Naive thymus-derived CD8-positive, alpha-beta T cell (primary cell): ENCODE data around the gene NUFIP1. TPM values are rescaled to one million over a fixed set of nuclear protein-coding genes. Genes with fewer than 3 reads are reported as not detected.
"Not testable (repeated sequence)": the region's sequence is repeated elsewhere in the genome, so short reads cannot be mapped to it uniquely, and the experiment has no call there.

Experiments used
- ATAC-seq, 2 donors: fragments of 150-1000 bp; cut with Tn5 transposase in 1 of 2; sonication (Bioruptor Pico), chemical (Tn5 transposase) in 1 of 2; 1 replicate in 1 of 2; 2 replicates in 1 of 2; pipeline ENCODE4 v1.10.0; 2021; ENCODE audit warnings: mild to moderate bottlenecking in 2 of 2, moderate library complexity in 2 of 2
- POLR2A ChIA-PET: fragments of 350-600 bp; sonication (Branson Sonifier 250); formaldehyde crosslinking; loops from one replicate; lab custom pipeline; 2021; ENCODE audit warnings: antibody characterized with exemption; lab: Charles Lee
- DNase-seq, 10 donors: peaks; one replicate each; pipeline versions ENCODE4 v3.0.0 to v3.0.0-alpha.2; 2020 to 2022
- H3K27ac Mint-ChIP-seq, 10 donors: one replicate each; pipeline ENCODE4 v1.8.0; 2020 to 2022; ENCODE audit warnings: mild to moderate bottlenecking in 10 of 10, mixed read lengths in 10 of 10, moderate library complexity in 4 of 10, inconsistent platforms in 1 of 10
- H3K27me3 Mint-ChIP-seq, 5 donors: one replicate each; pipeline ENCODE4 v1.8.0; 2021 to 2022; ENCODE audit warnings: mixed read lengths in 5 of 5
- H3K36me3 Mint-ChIP-seq, 3 donors: one replicate each; pipeline ENCODE4 v1.8.0; 2020 to 2022; ENCODE audit warnings: mixed read lengths in 3 of 3, mild to moderate bottlenecking in 2 of 3, inconsistent platforms in 1 of 3
- H3K4me1 Mint-ChIP-seq, 4 donors: one replicate each; pipeline ENCODE4 v1.8.0; 2021 to 2022; ENCODE audit warnings: mixed read lengths in 4 of 4
- H3K4me3 Mint-ChIP-seq, 10 donors: one replicate each; pipeline ENCODE4 v1.8.0; 2020 to 2022; ENCODE audit warnings: mild to moderate bottlenecking in 10 of 10, mixed read lengths in 10 of 10, moderate library complexity in 6 of 10, inconsistent platforms in 1 of 10
- H3K9me3 Mint-ChIP-seq, 9 donors: one replicate each; pipeline ENCODE4 v1.8.0; 2020 to 2022; ENCODE audit warnings: mixed read lengths in 9 of 9, mild to moderate bottlenecking in 3 of 9, inconsistent platforms in 1 of 9, moderate library complexity in 1 of 9
- polyA plus RNA-seq, 3 donors: library from polyadenylated mRNA; unstranded; fragments of 300-500 nt; fragmentation: Illumina TruSeq; gene quantifications; one replicate each; pipeline ENCODE4 v1.2.3, GENCODE V29; 2021
- total RNA-seq, 8 experiments: library from RNA in 2 of 8; stranded (reverse) in 2 of 8; gene quantifications; one replicate each; pipeline ENCODE4 v1.2.3 and lab custom pipeline; 2021 to 2026

NUFIP1 gene
- total and polyA plus RNA-seq, 5 experiments from 2014 or later = 3.5 to 5.5 (median 4.3) TPM

- Mint-ChIP-seq H3K27ac (no peak overlapping the region), H3K9me3 (peaks cover 0 to 19% (median 9%) of the 10 kb centered on the region in 9 donors), H3K4me3 (no peak overlapping the region), H3K4me1 (peaks cover 0 to 2% (median 0%) of the 10 kb centered on the region in 4 donors), H3K36me3 (peaks cover 30 to 87% (median 43%) of the 10 kb centered on the region in 3 donors), H3K27me3 (no peaks in the 10 kb centered on the region)
- DNase-seq (no peak), ATAC-seq (no peak)
- POLR2A ChIA-PET = no interaction called here
Observed at GRCh38 chr13:44961997-44962396, 27.3 kb downstream of the NUFIP1 start.

- Mint-ChIP-seq H3K27ac (no peak overlapping the region), H3K27me3 (no peaks in the 10 kb centered on the region), H3K4me1 (no peaks in the 10 kb centered on the region), H3K36me3 (peaks cover 3 to 68% (median 5%) of the 10 kb centered on the region in 3 donors), H3K4me3 (no peak overlapping the region), H3K9me3 (no peaks in the 10 kb centered on the region)
- DNase-seq (no peak), ATAC-seq (no peak)
- POLR2A ChIA-PET = interaction anchor here (0.7 kb wide), 1 partner anchor 338 kb away, joined by 6 read pairs; no protein-coding TSS in a partner anchor
Observed at GRCh38 chr13:44955406-44955805, 33.9 kb downstream of the NUFIP1 start.

GRCh38 chr13:44954224-44954623 lies 35.0 kb downstream of the NUFIP1 start:
- no peaks in the 10 kb centered on the region for H3K27me3 Mint-ChIP-seq
- DNase-seq (no peak), ATAC-seq (no peak)
- H3K36me3 Mint-ChIP-seq = peaks cover 5 to 63% (median 6%) of the 10 kb centered on the region in 3 donors
- H3K4me1 Mint-ChIP-seq = no peaks in the 10 kb centered on the region
- H3K27ac Mint-ChIP-seq = peak overlapping the region in 1 of 10 donors; percentile 11
- no peak overlapping the region for H3K4me3 Mint-ChIP-seq
- no peaks in the 10 kb centered on the region for H3K9me3 Mint-ChIP-seq
- POLR2A ChIA-PET = no interaction called here

GRCh38 chr13:44952671-44953070 lies 36.6 kb downstream of the NUFIP1 start:
- Mint-ChIP-seq H3K36me3 (peaks cover 5 to 61% (median 10%) of the 10 kb centered on the region in 3 donors), H3K27ac (no peak overlapping the region), H3K9me3 (no peaks in the 10 kb centered on the region), H3K27me3 (no peaks in the 10 kb centered on the region), H3K4me1 (no peaks in the 10 kb centered on the region), H3K4me3 (no peak overlapping the region)
- no peak for DNase-seq
- no peak for ATAC-seq
- POLR2A ChIA-PET = no interaction called here

GRCh38 chr13:44951184-44951583 lies 38.1 kb downstream of the NUFIP1 start:
- H3K36me3 Mint-ChIP-seq = peaks cover 5 to 59% (median 10%) of the 10 kb centered on the region in 3 donors
- no peak overlapping the region for H3K4me3 Mint-ChIP-seq
- DNase-seq (no peak), ATAC-seq (no peak)
- H3K27me3 Mint-ChIP-seq = no peaks in the 10 kb centered on the region
- POLR2A ChIA-PET = no interaction called here
- no peaks in the 10 kb centered on the region for H3K4me1 Mint-ChIP-seq
- peak overlapping the region in 1 of 10 donors; percentile 22 for H3K27ac Mint-ChIP-seq
- H3K9me3 Mint-ChIP-seq = no peaks in the 10 kb centered on the region

GRCh38 chr13:44943411-44943810 lies 45.9 kb downstream of the NUFIP1 start:
- H3K4me1 Mint-ChIP-seq, H3K9me3 Mint-ChIP-seq, DNase-seq, ATAC-seq, POLR2A ChIA-PET, H3K4me3 Mint-ChIP-seq, H3K27me3 Mint-ChIP-seq: not testable (repeated sequence)
- H3K27ac Mint-ChIP-seq = peak overlapping the region in 2 of 10 donors; percentile 3 to 30
- H3K36me3 Mint-ChIP-seq = peaks cover 0 to 46% (median 13%) of the 10 kb centered on the region in 3 donors

- H3K4me3 Mint-ChIP-seq = no peak overlapping the region
- DNase-seq (no peak), ATAC-seq (no peak)
- H3K27ac Mint-ChIP-seq = no peak overlapping the region
- H3K27me3 Mint-ChIP-seq = no peaks in the 10 kb centered on the region
- H3K9me3 Mint-ChIP-seq = no peaks in the 10 kb centered on the region
- H3K4me1 Mint-ChIP-seq = no peaks in the 10 kb centered on the region
- POLR2A ChIA-PET = no interaction called here
- H3K36me3 Mint-ChIP-seq = peaks cover 0 to 35% (median 9%) of the 10 kb centered on the region in 3 donors
Observed at GRCh38 chr13:44938854-44939253, 50.4 kb downstream of the NUFIP1 start.

GRCh38 chr13:44936246-44936645 lies 53.0 kb downstream of the NUFIP1 start:
- H3K27me3 Mint-ChIP-seq = peaks cover 0 to 3% (median 0%) of the 10 kb centered on the region in 5 donors
- H3K9me3 Mint-ChIP-seq = no peaks in the 10 kb centered on the region
- no peak for ATAC-seq
- POLR2A ChIA-PET = no interaction called here
- H3K4me1 Mint-ChIP-seq = no peaks in the 10 kb centered on the region
- no peak for DNase-seq
- H3K4me3 Mint-ChIP-seq = no peak overlapping the region
- H3K36me3 Mint-ChIP-seq = peaks cover 0 to 13% (median 0%) of the 10 kb centered on the region in 3 donors
- no peak overlapping the region for H3K27ac Mint-ChIP-seq

- ATAC-seq = no peak
- no peak for DNase-seq
- H3K4me1 Mint-ChIP-seq = no peaks in the 10 kb centered on the region
- peaks cover 2 to 15% (median 7%) of the 10 kb centered on the region in 5 donors for H3K27me3 Mint-ChIP-seq
- POLR2A ChIA-PET = interaction anchor here (1.9 kb wide), 1 partner anchor 16 kb away, joined by 4 read pairs; no protein-coding TSS in a partner anchor
- H3K36me3 Mint-ChIP-seq = no peaks in the 10 kb centered on the region
- H3K4me3 Mint-ChIP-seq = no peak overlapping the region
- H3K27ac Mint-ChIP-seq = no peak overlapping the region
- H3K9me3 Mint-ChIP-seq = no peaks in the 10 kb centered on the region
Observed at GRCh38 chr13:44934724-44935123, 54.5 kb downstream of the NUFIP1 start.

- peaks cover 2 to 15% (median 7%) of the 10 kb centered on the region in 5 donors for H3K27me3 Mint-ChIP-seq
- DNase-seq (no peak), ATAC-seq (no peak)
- no peaks in the 10 kb centered on the region for H3K36me3 Mint-ChIP-seq
- POLR2A ChIA-PET = no interaction called here
- H3K4me3 Mint-ChIP-seq = no peak overlapping the region
- no peaks in the 10 kb centered on the region for H3K9me3 Mint-ChIP-seq
- H3K4me1 Mint-ChIP-seq = no peaks in the 10 kb centered on the region
- H3K27ac Mint-ChIP-seq = no peak overlapping the region
Observed at GRCh38 chr13:44932850-44933251, 56.4 kb downstream of the NUFIP1 start.

- H3K9me3 Mint-ChIP-seq = no peaks in the 10 kb centered on the region
- POLR2A ChIA-PET = no interaction called here
- DNase-seq = no peak
- no peaks in the 10 kb centered on the region for H3K4me1 Mint-ChIP-seq
- ATAC-seq = no peak
- no peak overlapping the region for H3K4me3 Mint-ChIP-seq
- H3K27ac Mint-ChIP-seq = no peak overlapping the region
- H3K27me3 Mint-ChIP-seq = peaks cover 2 to 15% (median 9%) of the 10 kb centered on the region in 5 donors
- H3K36me3 Mint-ChIP-seq = no peaks in the 10 kb centered on the region
Observed at GRCh38 chr13:44932171-44932849, 57.0 kb downstream of the NUFIP1 start.

- H3K9me3 Mint-ChIP-seq = no peaks in the 10 kb centered on the region
- no peaks in the 10 kb centered on the region for H3K36me3 Mint-ChIP-seq
- peak overlapping the region in 2 of 10 donors; percentile 26 to 32 for H3K27ac Mint-ChIP-seq
- no peak for DNase-seq
- POLR2A ChIA-PET = no interaction called here
- H3K4me1 Mint-ChIP-seq = no peaks in the 10 kb centered on the region
- peaks cover 2 to 19% (median 12%) of the 10 kb centered on the region in 5 donors for H3K27me3 Mint-ChIP-seq
- no peak overlapping the region for H3K4me3 Mint-ChIP-seq
- no peak for ATAC-seq
Observed at GRCh38 chr13:44930963-44931623, 58.2 kb downstream of the NUFIP1 start.

- peaks cover 5 to 27% (median 15%) of the 10 kb centered on the region in 5 donors for H3K27me3 Mint-ChIP-seq
- no peaks in the 10 kb centered on the region for H3K36me3 Mint-ChIP-seq
- POLR2A ChIA-PET = no interaction called here
- no peaks in the 10 kb centered on the region for H3K9me3 Mint-ChIP-seq
- ATAC-seq (no peak), DNase-seq (no peak)
- H3K27ac Mint-ChIP-seq = peak overlapping the region in 1 of 10 donors; percentile 32
- no peaks in the 10 kb centered on the region for H3K4me1 Mint-ChIP-seq
- no peak overlapping the region for H3K4me3 Mint-ChIP-seq
Observed at GRCh38 chr13:44930280-44930679, 59.0 kb downstream of the NUFIP1 start.
